CD14-positive monocyte (primary cell): Measurements from ENCODE around the gene HIVEP3. TPM values are rescaled to one million over a fixed set of nuclear protein-coding genes. Genes with fewer than 3 reads are reported as not detected.

Source experiments
- DNase-seq, 3 donors: peaks; one replicate each; pipeline ENCODE4 v3.0.0-alpha.2; 2011 to 2022
- H2AFZ ChIP-seq: 2 replicates; pipeline ENCODE4 v1.6.0; 2012; ENCODE audit warnings: mild to moderate bottlenecking, low read depth, low read length, inconsistent platforms; ENCODE audit not compliant: insufficient read depth, poor library complexity, severe bottlenecking
- H3K27ac ChIP-seq, 2 donors: 1 replicate in 1 of 2; 2 replicates in 1 of 2; pipeline ENCODE4 v1.5.1; 2012 to 2013; ENCODE audit warnings: low read length in 2 of 2, control low read depth in 1 of 2, inconsistent platforms in 1 of 2, low read depth in 1 of 2, mild to moderate bottlenecking in 1 of 2
- H3K27me3 ChIP-seq, 2 donors: one replicate each; pipeline versions ENCODE4 v1.6.0 to v1.6.1; 2011 to 2013; ENCODE audit warnings: low read length in 2 of 2; ENCODE audit not compliant: control insufficient read depth in 2 of 2, insufficient read depth in 2 of 2
- H3K36me3 ChIP-seq, 2 donors: replicated peaks in 1 of 2; 1 replicate in 1 of 2; 2 replicates in 1 of 2; pipeline versions ENCODE4 v1.5.1 to v1.6.1; 2012 to 2013; ENCODE audit warnings: low read length in 2 of 2, control low read depth in 1 of 2, inconsistent platforms in 1 of 2, mild to moderate bottlenecking in 1 of 2; ENCODE audit not compliant: insufficient read depth in 2 of 2, control insufficient read depth in 1 of 2
- H3K4me1 ChIP-seq, 2 donors: 1 replicate in 1 of 2; 2 replicates in 1 of 2; pipeline versions ENCODE4 v1.5.1 to v1.6.1; 2012 to 2013; ENCODE audit warnings: low read length in 2 of 2, control low read depth in 1 of 2, inconsistent platforms in 1 of 2, mild to moderate bottlenecking in 1 of 2, moderate library complexity in 1 of 2; ENCODE audit not compliant: insufficient read depth in 2 of 2, control insufficient read depth in 1 of 2
- H3K4me2 ChIP-seq: replicated peaks from 2 replicates; pipeline ENCODE3; 2012; ENCODE audit warnings: low read length, moderate library complexity, mild to moderate bottlenecking; ENCODE audit not compliant: poor library complexity, severe bottlenecking; ENCODE audit errors: extremely low read depth
- H3K4me3 ChIP-seq, 3 experiments: fragments of 200-600 bp in 1 of 3; sonication (generic) in 1 of 3; replicated peaks in 1 of 3; 1 replicate in 2 of 3; 2 replicates in 1 of 3; pipeline ENCODE4 v1.5.1; 2011 to 2013; ENCODE audit warnings: low read length in 3 of 3, mild to moderate bottlenecking in 3 of 3, control low read depth in 2 of 3, low read depth in 2 of 3, inconsistent platforms in 1 of 3, moderate library complexity in 1 of 3
- H3K79me2 ChIP-seq: 2 replicates; pipeline ENCODE4 v1.6.0; 2012; ENCODE audit warnings: mild to moderate bottlenecking, control low read depth, inconsistent platforms, low read length, moderate library complexity; ENCODE audit not compliant: insufficient read depth
- H3K9ac ChIP-seq: 2 replicates; pipeline ENCODE4 v1.6.0; 2017; ENCODE audit warnings: low read length, mild to moderate bottlenecking; ENCODE audit not compliant: insufficient read depth, poor library complexity, severe bottlenecking
- H3K9me3 ChIP-seq, 2 donors: replicated peaks in 1 of 2; 1 replicate in 1 of 2; 2 replicates in 1 of 2; pipeline versions ENCODE4 v1.5.1 to v1.6.1; 2012 to 2013; ENCODE audit warnings: low read length in 2 of 2, control low read depth in 1 of 2; ENCODE audit not compliant: control insufficient read depth in 1 of 2, insufficient read depth in 1 of 2
- H4K20me1 ChIP-seq: 2 replicates; pipeline ENCODE4 v1.6.0; 2012; ENCODE audit warnings: mild to moderate bottlenecking, low read length, control low read depth, moderate library complexity; ENCODE audit not compliant: insufficient read depth
- H3K27ac Mint-ChIP-seq, 7 donors: one replicate each; pipeline ENCODE4 v1.8.0; 2020; ENCODE audit warnings: mild to moderate bottlenecking in 7 of 7, mixed read lengths in 7 of 7, moderate library complexity in 6 of 7, inconsistent platforms in 2 of 7
- H3K27me3 Mint-ChIP-seq, 3 donors: one replicate each; pipeline ENCODE4 v1.8.0; 2021 to 2022; ENCODE audit warnings: low read depth in 3 of 3, mild to moderate bottlenecking in 3 of 3, mixed read lengths in 3 of 3, moderate library complexity in 3 of 3, inconsistent platforms in 1 of 3
- H3K36me3 Mint-ChIP-seq, 2 donors: one replicate each; pipeline ENCODE4 v1.8.0; 2020; ENCODE audit warnings: mixed read lengths in 2 of 2, inconsistent platforms in 1 of 2, mild to moderate bottlenecking in 1 of 2
- H3K4me1 Mint-ChIP-seq: one replicate; pipeline ENCODE4 v1.8.0; 2020; ENCODE audit warnings: mild to moderate bottlenecking, mixed read lengths
- H3K4me3 Mint-ChIP-seq, 2 donors: one replicate each; pipeline ENCODE4 v1.8.0; 2020; ENCODE audit warnings: mild to moderate bottlenecking in 2 of 2, mixed read lengths in 2 of 2, moderate library complexity in 1 of 2
- H3K9me3 Mint-ChIP-seq, 7 donors: one replicate each; pipeline ENCODE4 v1.8.0; 2020 to 2022; ENCODE audit warnings: mixed read lengths in 7 of 7, mild to moderate bottlenecking in 6 of 7, moderate library complexity in 6 of 7, inconsistent platforms in 2 of 7
- WGBS: methylation state at CpG from one replicate; pipeline ENCODE4 v1.1.5; 2013; ENCODE audit warnings: missing lambda C conversion rate; ENCODE audit not compliant: insufficient coverage; 5-methylcytosine and 5-hydroxymethylcytosine counted together
- intact Hi-C, 2 donors: fragments of 100-400 bp; cut with micrococcal nuclease; formaldehyde crosslinking; loops; one replicate each; pipeline versions ENCODE4 v1.15.0 to v1.15.1; 2023
- polyA plus RNA-seq, 3 donors: library from polyadenylated mRNA; depleted of rRNA in 1 of 3; unstranded in 2 of 3; stranded (reverse) in 1 of 3; fragments of 300-500 nt in 2 of 3; fragments of >200 nt in 1 of 3; fragmentation: Illumina TruSeq in 2 of 3; gene quantifications; 1 replicate in 2 of 3; 2 replicates in 1 of 3; pipeline ENCODE4 v1.2.3, GENCODE V29; 2012 to 2021
- TF ChIP-seq, protein P1 (sequence below): fragments of 200-600 bp; IDR thresholded peaks from one replicate; pipeline ENCODE4 v1.8.0; 2022; ENCODE audit warnings: antibody characterized with exemption, mild to moderate bottlenecking

Gene HIVEP3
- polyA plus RNA-seq, 3 donors: 1.2 to 3.7 (median 1.8) TPM

GRCh38 chr1:41807390-41807789, 111.3 kb downstream of the HIVEP3 start:
- no peak overlapping the region for H3K27ac ChIP-seq
- H3K4me1 ChIP-seq: peaks cover 54 to 74% of the 10 kb centered on the region in 2 donors
- intact Hi-C loops: loop anchor here in 1 of 2 donors (10.0 kb wide), 1 partner anchor 227 kb away; no protein-coding TSS in a partner anchor
- H3K4me2 ChIP-seq: no peak overlapping the region
- H3K9ac ChIP-seq: no peak overlapping the region
- no peaks in the 10 kb centered on the region for H3K27me3 ChIP-seq
- no peaks in the 10 kb centered on the region for H4K20me1 ChIP-seq
- no peaks in the 10 kb centered on the region for H3K36me3 ChIP-seq
- Mint-ChIP-seq H3K36me3 (peaks cover 0 to 3% of the 10 kb centered on the region in 2 donors), H3K27me3 (no peaks in the 10 kb centered on the region), H3K4me3 (peak overlapping the region in 1 of 2 donors; percentile 18), H3K4me1 (peaks cover 77% of the 10 kb centered on the region), H3K27ac (peak overlapping the region in 1 of 7 donors; percentile 27), H3K9me3 (no peaks in the 10 kb centered on the region)
- TF ChIP-seq, protein P1, sequence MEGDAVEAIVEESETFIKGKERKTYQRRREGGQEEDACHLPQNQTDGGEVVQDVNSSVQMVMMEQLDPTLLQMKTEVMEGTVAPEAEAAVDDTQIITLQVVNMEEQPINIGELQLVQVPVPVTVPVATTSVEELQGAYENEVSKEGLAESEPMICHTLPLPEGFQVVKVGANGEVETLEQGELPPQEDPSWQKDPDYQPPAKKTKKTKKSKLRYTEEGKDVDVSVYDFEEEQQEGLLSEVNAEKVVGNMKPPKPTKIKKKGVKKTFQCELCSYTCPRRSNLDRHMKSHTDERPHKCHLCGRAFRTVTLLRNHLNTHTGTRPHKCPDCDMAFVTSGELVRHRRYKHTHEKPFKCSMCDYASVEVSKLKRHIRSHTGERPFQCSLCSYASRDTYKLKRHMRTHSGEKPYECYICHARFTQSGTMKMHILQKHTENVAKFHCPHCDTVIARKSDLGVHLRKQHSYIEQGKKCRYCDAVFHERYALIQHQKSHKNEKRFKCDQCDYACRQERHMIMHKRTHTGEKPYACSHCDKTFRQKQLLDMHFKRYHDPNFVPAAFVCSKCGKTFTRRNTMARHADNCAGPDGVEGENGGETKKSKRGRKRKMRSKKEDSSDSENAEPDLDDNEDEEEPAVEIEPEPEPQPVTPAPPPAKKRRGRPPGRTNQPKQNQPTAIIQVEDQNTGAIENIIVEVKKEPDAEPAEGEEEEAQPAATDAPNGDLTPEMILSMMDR: no peak
- DNase-seq: no peak
- H3K4me3 ChIP-seq: no peak overlapping the region
- no peaks in the 10 kb centered on the region for H3K79me2 ChIP-seq
- 99% methylated on average over 6 of the region's 6 CpGs for WGBS
- H3K9me3 ChIP-seq: no peaks in the 10 kb centered on the region
- no peak overlapping the region for H2AFZ ChIP-seq

DNA sequence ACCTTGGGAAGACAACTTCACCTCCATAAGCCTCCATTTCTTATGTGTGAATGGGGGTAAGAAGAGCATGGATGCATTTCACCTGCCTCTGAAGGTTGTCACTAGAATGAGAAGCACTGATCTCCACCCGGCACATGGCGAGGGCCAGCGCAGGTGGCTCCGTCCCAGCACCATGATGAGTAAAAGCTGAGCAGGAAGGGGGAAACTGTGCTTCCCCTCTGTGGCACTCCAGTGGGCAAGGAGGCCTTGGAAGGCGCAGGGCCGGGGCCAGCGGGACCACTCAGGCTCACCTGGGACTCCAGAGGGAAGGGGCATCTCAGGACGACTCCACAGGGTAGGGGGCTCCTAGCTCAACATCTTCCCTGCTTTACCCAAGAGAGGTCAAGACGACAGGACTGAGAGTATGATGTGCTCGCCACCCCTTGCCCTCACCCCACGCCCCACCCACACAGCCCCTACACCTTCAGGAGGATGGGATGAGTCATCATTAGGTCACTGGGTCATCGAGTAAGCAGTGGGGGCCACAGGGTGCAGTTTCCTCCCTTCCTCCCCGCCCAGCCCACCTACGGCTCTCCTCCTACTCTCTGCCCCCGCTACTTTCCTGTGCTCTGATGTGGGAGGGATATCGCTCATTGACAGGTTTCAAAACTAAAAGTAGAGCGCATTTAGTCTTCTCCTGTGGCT, 112.1 kb downstream of the HIVEP3 start:
- Mint-ChIP-seq H3K4me1 (peaks cover 78% of the 10 kb centered on the region), H3K9me3 (no peaks in the 10 kb centered on the region), H3K36me3 (peaks cover 0 to 3% of the 10 kb centered on the region in 2 donors), H3K27ac (peak overlapping the region in 1 of 7 donors; percentile 15), H3K4me3 (no peak overlapping the region), H3K27me3 (no peaks in the 10 kb centered on the region)
- WGBS: 93% methylated on average over 11 of the region's 17 CpGs
- no peaks in the 10 kb centered on the region for H3K79me2 ChIP-seq
- no peak overlapping the region for H2AFZ ChIP-seq
- H3K4me1 ChIP-seq: peaks cover 55 to 74% of the 10 kb centered on the region in 2 donors
- TF ChIP-seq, protein P1: no peak
- H3K27me3 ChIP-seq: no peaks in the 10 kb centered on the region
- no peaks in the 10 kb centered on the region for H4K20me1 ChIP-seq
- intact Hi-C loops: loop anchor here in 1 of 2 donors (10.0 kb wide), 1 partner anchor 228 kb away; no protein-coding TSS in a partner anchor
- H3K9me3 ChIP-seq: no peaks in the 10 kb centered on the region
- DNase-seq: no peak
- H3K9ac ChIP-seq: no peak overlapping the region
- no peak overlapping the region for H3K4me3 ChIP-seq
- no peak overlapping the region for H3K27ac ChIP-seq
- H3K4me2 ChIP-seq: no peak overlapping the region
- H3K36me3 ChIP-seq: no peaks in the 10 kb centered on the region
